Esophagus (tissue), 2 donors: Measurements from ENCODE around the gene OR6J1. TPM values are rescaled to one million over a fixed set of nuclear protein-coding genes. Genes with fewer than 3 reads are reported as not detected.

Experiments used
- H3K27ac ChIP-seq, 2 donors: one replicate each; pipeline ENCODE4 v1.5.1; 2013; ENCODE audit warnings: low read depth in 2 of 2, mild to moderate bottlenecking in 2 of 2, inconsistent platforms in 1 of 2, low read length in 1 of 2, moderate library complexity in 1 of 2
- H3K27me3 ChIP-seq, 2 donors: one replicate each; pipeline ENCODE4 v1.6.1; 2013; ENCODE audit warnings: low read length in 2 of 2, control low read depth in 1 of 2, mild to moderate bottlenecking in 1 of 2; ENCODE audit not compliant: insufficient read depth in 2 of 2, control insufficient read depth in 1 of 2
- H3K36me3 ChIP-seq, 2 donors: one replicate each; pipeline ENCODE4 v1.6.1; 2013; ENCODE audit warnings: low read length in 1 of 2; ENCODE audit not compliant: control insufficient read depth in 2 of 2, insufficient read depth in 2 of 2
- H3K4me1 ChIP-seq, 2 donors: one replicate each; pipeline ENCODE4 v1.6.1; 2013; ENCODE audit warnings: low read length in 1 of 2; ENCODE audit not compliant: control insufficient read depth in 2 of 2, insufficient read depth in 2 of 2
- H3K4me3 ChIP-seq, 2 donors: one replicate each; pipeline ENCODE4 v1.5.1; 2013; ENCODE audit warnings: low read length in 2 of 2, mild to moderate bottlenecking in 2 of 2, low read depth in 1 of 2, moderate library complexity in 1 of 2
- H3K9me3 ChIP-seq, 2 donors: one replicate each; pipeline ENCODE4 v1.6.1; 2013; ENCODE audit warnings: mild to moderate bottlenecking in 2 of 2, low read depth in 1 of 2, low read length in 1 of 2, moderate library complexity in 1 of 2; ENCODE audit not compliant: control insufficient read depth in 2 of 2, insufficient read depth in 1 of 2
- WGBS, 2 donors: extraction: QIAGEN DNeasy Blood & Tissue Kit; methylation state at CpG; one replicate each; pipeline ENCODE4 v1.1.7; 2013; 5-methylcytosine and 5-hydroxymethylcytosine counted together
- polyA plus RNA-seq, 2 donors: library from polyadenylated mRNA; stranded (reverse); fragments of 200-250 nt; gene quantifications; one replicate each; pipeline ENCODE4 v1.2.3, GENCODE V29; 2013
- donor health status: healthy with polysubstance abuse.
- donor health status: Bipolar disorder and iron deficiency.

OR6J1 gene
- polyA plus RNA-seq, 2 donors, result not detected

DNA sequence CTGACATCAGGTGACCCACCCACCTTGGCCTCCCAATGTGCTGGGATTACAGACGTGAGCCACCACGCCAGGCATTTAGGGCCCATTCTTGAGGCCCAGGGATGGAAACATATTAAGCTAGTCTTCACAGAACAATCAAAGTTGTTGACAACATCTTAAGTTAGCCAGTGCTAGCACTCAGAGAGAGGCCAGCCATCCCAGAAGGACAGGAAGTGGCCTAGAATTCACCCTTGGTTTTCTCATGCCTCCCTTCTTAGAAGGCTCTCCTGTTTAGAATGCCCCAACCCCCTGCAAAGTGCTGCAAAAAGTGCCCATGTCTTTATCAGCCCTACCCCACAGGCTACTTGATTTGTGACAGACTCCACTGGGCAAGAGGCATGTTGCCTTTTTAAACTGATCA, 12.1 kb upstream of the OR6J1 start:
- WGBS, 2 donors, result 84 to 94% methylated on average over 2 of the region's 2 CpGs
- Histone ChIP-seq H3K27ac (no peak overlapping the region), H3K36me3 (no peaks in the 10 kb centered on the region)

GRCh38 chr14:22653012-22653621, 9.0 kb upstream of the OR6J1 start:
- no peaks in the 10 kb centered on the region for H3K9me3 ChIP-seq
- H3K27ac ChIP-seq, result no peak overlapping the region
- WGBS, 2 donors, result 4 to 6% methylated on average over 4 of the region's 4 CpGs
- no peaks in the 10 kb centered on the region for H3K36me3 ChIP-seq
- H3K4me1 ChIP-seq, result no peaks in the 10 kb centered on the region
- no peaks in the 10 kb centered on the region for H3K27me3 ChIP-seq
- no peak overlapping the region for H3K4me3 ChIP-seq

More for the DNA sequence above, 12.1 kb upstream of the OR6J1 start:
- H3K4me3 ChIP-seq, result no peak overlapping the region
- no peaks in the 10 kb centered on the region for H3K9me3 ChIP-seq
- H3K27me3 ChIP-seq, result no peaks in the 10 kb centered on the region
- H3K4me1 ChIP-seq, result no peaks in the 10 kb centered on the region

- H3K27me3 ChIP-seq, result no peaks in the 10 kb centered on the region
- 83 to 92% methylated on average over 2 of the region's 2 CpGs for WGBS, 2 donors
- H3K4me1 ChIP-seq, result no peaks in the 10 kb centered on the region
- no peaks in the 10 kb centered on the region for H3K9me3 ChIP-seq
- no peak overlapping the region for H3K27ac ChIP-seq
- no peak overlapping the region for H3K4me3 ChIP-seq
- no peaks in the 10 kb centered on the region for H3K36me3 ChIP-seq
These were observed 7.4 kb upstream of the OR6J1 start for GRCh38 chr14:22651586-22651985.

GRCh38 chr14:22650960-22651521, 6.9 kb upstream of the OR6J1 start:
- Histone ChIP-seq H3K4me1 (no peaks in the 10 kb centered on the region), H3K4me3 (no peak overlapping the region), H3K27me3 (no peaks in the 10 kb centered on the region), H3K9me3 (no peaks in the 10 kb centered on the region), H3K27ac (no peak overlapping the region), H3K36me3 (no peaks in the 10 kb centered on the region)
- WGBS, 2 donors, result 66 to 71% methylated on average over 3 of the region's 3 CpGs

- Histone ChIP-seq H3K4me1 (no peaks in the 10 kb centered on the region), H3K9me3 (no peaks in the 10 kb centered on the region), H3K27me3 (no peaks in the 10 kb centered on the region), H3K36me3 (no peaks in the 10 kb centered on the region), H3K27ac (no peak overlapping the region), H3K4me3 (no peak overlapping the region)
- 79 to 82% methylated on average over 7 of the region's 7 CpGs for WGBS, 2 donors
These were observed 6.0 kb upstream of the OR6J1 start for GRCh38 chr14:22650046-22650739.

- WGBS, 2 donors, result 47 to 49% methylated on average over 2 of the region's 2 CpGs
- Histone ChIP-seq H3K9me3 (no peaks in the 10 kb centered on the region), H3K27ac (no peak overlapping the region), H3K27me3 (no peaks in the 10 kb centered on the region), H3K36me3 (no peaks in the 10 kb centered on the region), H3K4me3 (no peak overlapping the region), H3K4me1 (no peaks in the 10 kb centered on the region)
These were observed 4.4 kb upstream of the OR6J1 start for GRCh38 chr14:22648506-22648905.

- WGBS, 2 donors, result 70 to 95% methylated on average over 4 of the region's 4 CpGs
- H3K27ac ChIP-seq, result no peak overlapping the region
- H3K4me1 ChIP-seq, result no peaks in the 10 kb centered on the region
These were observed 2.6 kb upstream of the OR6J1 start for GRCh38 chr14:22646570-22647254.

GRCh38 chr14:22641846-22642245, 2.3 kb downstream of the OR6J1 start:
- Histone ChIP-seq H3K27me3 (no peaks in the 10 kb centered on the region), H3K4me1 (no peaks in the 10 kb centered on the region), H3K4me3 (no peak overlapping the region), H3K36me3 (no peaks in the 10 kb centered on the region), H3K27ac (no peak overlapping the region), H3K9me3 (no peaks in the 10 kb centered on the region)
- 50 to 61% methylated on average over 3 of the region's 3 CpGs for WGBS, 2 donors

More at GRCh38 chr14:22646570-22647254, 2.6 kb upstream of the OR6J1 start:
- Histone ChIP-seq H3K9me3 (no peaks in the 10 kb centered on the region), H3K36me3 (no peaks in the 10 kb centered on the region), H3K4me3 (no peak overlapping the region), H3K27me3 (no peaks in the 10 kb centered on the region)

- H3K27me3 ChIP-seq, result no peaks in the 10 kb centered on the region
- no peaks in the 10 kb centered on the region for H3K36me3 ChIP-seq
- H3K9me3 ChIP-seq, result no peaks in the 10 kb centered on the region
- no peak overlapping the region for H3K27ac ChIP-seq
- no peaks in the 10 kb centered on the region for H3K4me1 ChIP-seq
- H3K4me3 ChIP-seq, result no peak overlapping the region
These were observed 4.0 kb downstream of the OR6J1 start for GRCh38 chr14:22640192-22640591.
